Osteoblast (primary cell): ENCODE data around the gene SLCO6A1. TPM values are rescaled to one million over a fixed set of nuclear protein-coding genes. Genes with fewer than 3 reads are reported as not detected.

Experiments used
- DNase-seq: peaks from one replicate; pipeline ENCODE4 v3.0.0; 2011; ENCODE audit warnings: low spot score, mixed read lengths; ENCODE audit not compliant: insufficient read length; ENCODE audit errors: missing footprints
- H2AFZ ChIP-seq: 2 replicates; pipeline ENCODE4 v1.6.0; 2011; ENCODE audit warnings: mild to moderate bottlenecking, low read length
- H3K27ac ChIP-seq: 2 replicates; pipeline ENCODE4 v1.5.1; 2011; ENCODE audit warnings: mild to moderate bottlenecking, low read depth, low read length, moderate library complexity
- H3K27me3 ChIP-seq: 2 replicates; pipeline ENCODE4 v1.6.0; 2012; ENCODE audit warnings: mild to moderate bottlenecking, control low read depth, inconsistent platforms, low read length, moderate library complexity; ENCODE audit not compliant: insufficient read depth
- H3K36me3 ChIP-seq: 2 replicates; pipeline ENCODE4 v1.5.1; 2011; ENCODE audit warnings: mild to moderate bottlenecking, low read length, control low read depth, moderate library complexity; ENCODE audit not compliant: insufficient read depth
- H3K4me1 ChIP-seq: 2 replicates; pipeline ENCODE4 v1.5.1; 2011; ENCODE audit warnings: mild to moderate bottlenecking, low read length, control low read depth, moderate library complexity; ENCODE audit not compliant: insufficient read depth
- H3K4me2 ChIP-seq: 2 replicates; pipeline ENCODE4 v1.6.0; 2011; ENCODE audit warnings: mild to moderate bottlenecking, low read length; ENCODE audit not compliant: insufficient read depth
- H3K4me3 ChIP-seq: fragments of 200-600 bp; sonication (generic); 3 replicates; pipeline ENCODE4 v1.5.1; 2012; ENCODE audit warnings: mild to moderate bottlenecking, low read length, inconsistent platforms; ENCODE audit not compliant: insufficient read depth
- H3K79me2 ChIP-seq: 2 replicates; pipeline ENCODE4 v1.6.0; 2012; ENCODE audit warnings: mild to moderate bottlenecking, low read length, control low read depth, inconsistent platforms; ENCODE audit not compliant: insufficient read depth
- H3K9me3 ChIP-seq: 2 replicates; pipeline ENCODE4 v1.5.1; 2011; ENCODE audit warnings: low read depth, low read length, control low read depth
- H4K20me1 ChIP-seq: 2 replicates; pipeline ENCODE4 v1.6.0; 2012; ENCODE audit warnings: mild to moderate bottlenecking, low read length, control low read depth; ENCODE audit not compliant: insufficient read depth
- CTCF ChIP-seq: IDR thresholded peaks from 2 replicates; pipeline ENCODE4 v1.5.1; 2011; ENCODE audit warnings: mild to moderate bottlenecking, low read depth, low read length, moderate library complexity; ENCODE audit errors: extremely low read depth
- total RNA-seq: library from RNA; depleted of rRNA; stranded (reverse); fragments of >200 nt; gene quantifications from 2 replicates; pipeline ENCODE4 v1.2.3, GENCODE V29; 2012

SLCO6A1 gene
- total RNA-seq, 1 donor, result not detected

DNA sequence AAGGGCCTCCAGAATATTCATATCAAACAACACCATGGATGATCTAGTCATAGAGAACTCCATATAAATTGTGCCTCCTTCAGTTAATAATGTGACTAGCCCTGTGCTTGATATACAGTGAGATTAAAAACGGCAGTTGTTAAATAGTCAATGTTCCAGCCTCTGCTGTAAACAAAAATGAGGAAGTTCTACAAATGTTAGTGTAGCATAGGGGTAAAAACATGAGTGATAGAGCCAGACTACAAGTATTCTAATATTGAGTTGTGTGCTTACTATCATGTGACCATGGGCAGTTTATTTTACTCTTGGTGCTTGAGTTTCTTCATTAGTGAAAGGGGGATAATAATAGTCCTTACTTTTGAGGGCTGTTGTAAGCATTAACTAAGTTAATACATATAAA is 43.3 kb upstream of the SLCO6A1 start:
- H3K36me3 ChIP-seq, result no peaks in the 10 kb centered on the region
- no peaks in the 10 kb centered on the region for H3K79me2 ChIP-seq
- no peaks in the 10 kb centered on the region for H4K20me1 ChIP-seq
- no peak overlapping the region for H3K27ac ChIP-seq
- no peak overlapping the region for H2AFZ ChIP-seq
- no peak overlapping the region for H3K4me3 ChIP-seq
- H3K9me3 ChIP-seq, result no peaks in the 10 kb centered on the region
- TF ChIP-seq CTCF, result no peak
- H3K4me1 ChIP-seq, result peaks cover 5% of the 10 kb centered on the region
- H3K27me3 ChIP-seq, result no peaks in the 10 kb centered on the region
- H3K4me2 ChIP-seq, result no peak overlapping the region
- DNase-seq, result no peak

GRCh38 chr5:102539996-102540728 is 41.4 kb upstream of the SLCO6A1 start:
- H3K4me2 ChIP-seq, result no peak overlapping the region
- H3K27ac ChIP-seq, result no peak overlapping the region
- peak overlapping the region; percentile 12 for H2AFZ ChIP-seq
- H3K4me1 ChIP-seq, result peaks cover 5% of the 10 kb centered on the region
- no peak for TF ChIP-seq CTCF
- no peaks in the 10 kb centered on the region for H4K20me1 ChIP-seq
- no peak overlapping the region for H3K4me3 ChIP-seq
- H3K79me2 ChIP-seq, result no peaks in the 10 kb centered on the region
- H3K36me3 ChIP-seq, result no peaks in the 10 kb centered on the region
- no peaks in the 10 kb centered on the region for H3K27me3 ChIP-seq
- no peak for DNase-seq
- no peaks in the 10 kb centered on the region for H3K9me3 ChIP-seq

DNA sequence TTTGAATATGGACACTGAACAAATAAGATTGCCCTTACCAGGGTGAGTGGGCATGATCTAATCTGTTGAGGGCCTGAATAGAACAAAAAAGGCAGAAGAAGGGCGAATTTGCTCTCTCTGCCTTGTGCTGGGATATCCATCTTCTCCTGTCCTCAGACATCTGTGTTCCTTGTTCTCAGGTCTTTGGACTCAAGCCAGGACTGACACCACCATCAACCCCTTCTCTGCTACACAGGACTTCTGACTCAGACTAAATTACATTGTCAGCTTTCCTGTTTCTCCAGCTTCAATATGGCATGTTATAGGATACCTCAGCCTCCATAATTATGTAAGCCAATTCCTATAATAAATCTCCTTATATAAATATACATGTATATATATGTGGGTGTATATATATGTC is 40.8 kb upstream of the SLCO6A1 start:
- Histone ChIP-seq H4K20me1 (no peaks in the 10 kb centered on the region), H3K27me3 (no peaks in the 10 kb centered on the region), H2AFZ (no peak overlapping the region), H3K4me1 (peaks cover 5% of the 10 kb centered on the region), H3K4me2 (no peak overlapping the region), H3K79me2 (no peaks in the 10 kb centered on the region), H3K9me3 (no peaks in the 10 kb centered on the region), H3K36me3 (no peaks in the 10 kb centered on the region), H3K27ac (no peak overlapping the region), H3K4me3 (no peak overlapping the region)
- TF ChIP-seq CTCF, result no peak
- no peak for DNase-seq

DNA sequence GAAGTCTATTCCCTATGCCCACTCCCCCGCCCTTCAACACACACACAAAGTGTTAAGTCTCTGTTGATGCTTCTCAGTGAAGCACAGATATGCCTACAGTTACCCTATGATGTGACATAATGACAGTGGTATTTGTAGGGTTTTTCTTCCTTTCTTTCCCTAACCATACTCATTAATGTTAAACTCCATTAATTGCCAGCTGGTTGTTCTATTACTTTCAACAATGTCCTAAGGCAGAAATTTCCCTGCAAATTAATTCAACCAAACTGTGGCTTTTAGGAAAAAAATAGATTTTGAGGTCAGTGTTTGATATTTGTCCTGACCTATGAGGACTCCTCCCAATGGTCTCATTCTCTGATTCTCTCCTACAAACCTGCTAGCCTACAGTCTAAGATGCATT is 38.2 kb upstream of the SLCO6A1 start:
- no peaks in the 10 kb centered on the region for H3K36me3 ChIP-seq
- no peak for TF ChIP-seq CTCF
- no peaks in the 10 kb centered on the region for H3K9me3 ChIP-seq
- no peaks in the 10 kb centered on the region for H3K27me3 ChIP-seq
- H2AFZ ChIP-seq, result no peak overlapping the region
- no peak overlapping the region for H3K4me2 ChIP-seq
- H4K20me1 ChIP-seq, result no peaks in the 10 kb centered on the region
- no peak overlapping the region for H3K27ac ChIP-seq
- no peak overlapping the region for H3K4me3 ChIP-seq
- DNase-seq, result no peak
- H3K79me2 ChIP-seq, result no peaks in the 10 kb centered on the region
- peaks cover 12% of the 10 kb centered on the region for H3K4me1 ChIP-seq
